Prostate gland (tissue), 2 donors: ENCODE data around the gene RAPH1.
"Not testable (repeated sequence)": the region's sequence is repeated elsewhere in the genome, so short reads cannot be mapped to it uniquely, and the experiment has no call there.

Source experiments
- CTCF ChIP-seq, 4 experiments: fragments of 200-600 bp in 2 of 4; fragments of 450-650 bp in 2 of 4; sonication (generic) in 2 of 4; IDR thresholded peaks; 1 replicate in 3 of 4; 2 replicates in 1 of 4; pipeline ENCODE4 v1.5.1; 2016 to 2019; ENCODE audit warnings: antibody characterized with exemption in 4 of 4, mild to moderate bottlenecking in 2 of 4, moderate library complexity in 2 of 4
- POLR2AphosphoS5 ChIP-seq: sonication (generic); formaldehyde crosslinking; IDR thresholded peaks from one replicate; pipeline ENCODE4 v1.6.1; 2017; ENCODE audit warnings: antibody characterized with exemption

GRCh38 chr2:203513268-203513667 lies 21.8 kb downstream of the RAPH1 start:
- not testable (repeated sequence) for TF ChIP-seq POLR2AphosphoS5; CTCF (IDR thresholded peaks at IDR 0.05)
